Measurements from ENCODE around the gene FMNL2. TPM values are rescaled to one million over a fixed set of nuclear protein-coding genes. Genes with fewer than 3 reads are reported as not detected.

FMNL2 gene
- polyA plus RNA-seq, 1 donor from 2014 or later, result 86.5 TPM

DNA sequence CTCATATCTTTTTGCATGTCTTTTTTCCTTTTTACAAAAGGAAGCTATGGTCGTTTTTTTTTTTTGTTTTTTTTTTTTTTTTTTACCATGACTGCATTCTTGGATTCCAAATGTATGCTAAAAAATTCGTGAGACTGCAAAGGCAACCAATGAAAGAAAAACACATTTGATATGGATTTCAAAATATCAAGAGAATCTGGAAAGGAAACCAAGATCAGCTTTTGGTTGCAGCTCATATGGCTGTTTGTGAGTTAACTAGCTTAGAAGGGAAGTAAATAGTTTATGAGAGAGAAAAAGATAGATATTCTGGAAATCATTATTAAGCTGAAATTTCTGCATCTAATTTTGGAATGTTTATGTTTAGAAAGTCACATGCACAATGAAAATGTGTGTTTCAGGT is 272.0 kb downstream of the FMNL2 start:
- TF ChIP-seq POLR2AphosphoS5 (IDR thresholded peaks at IDR 0.05) (no peak), EZH2 (IDR thresholded peaks at IDR 0.05; ENCODE audit: borderline replicate concordance, insufficient read depth, low read length, poor library complexity, severe bottlenecking) (no peak), TAF1 (IDR thresholded peaks at IDR 0.05; ENCODE audit: low read depth) (no peak), EP300 (conservative IDR thresholded peaks at IDR 0.05; ENCODE audit: poor library complexity, severe bottlenecking) (no peak), RAD21 (conservative IDR thresholded peaks at IDR 0.05) (no peak)
- TF ChIP-seq, protein P1, sequence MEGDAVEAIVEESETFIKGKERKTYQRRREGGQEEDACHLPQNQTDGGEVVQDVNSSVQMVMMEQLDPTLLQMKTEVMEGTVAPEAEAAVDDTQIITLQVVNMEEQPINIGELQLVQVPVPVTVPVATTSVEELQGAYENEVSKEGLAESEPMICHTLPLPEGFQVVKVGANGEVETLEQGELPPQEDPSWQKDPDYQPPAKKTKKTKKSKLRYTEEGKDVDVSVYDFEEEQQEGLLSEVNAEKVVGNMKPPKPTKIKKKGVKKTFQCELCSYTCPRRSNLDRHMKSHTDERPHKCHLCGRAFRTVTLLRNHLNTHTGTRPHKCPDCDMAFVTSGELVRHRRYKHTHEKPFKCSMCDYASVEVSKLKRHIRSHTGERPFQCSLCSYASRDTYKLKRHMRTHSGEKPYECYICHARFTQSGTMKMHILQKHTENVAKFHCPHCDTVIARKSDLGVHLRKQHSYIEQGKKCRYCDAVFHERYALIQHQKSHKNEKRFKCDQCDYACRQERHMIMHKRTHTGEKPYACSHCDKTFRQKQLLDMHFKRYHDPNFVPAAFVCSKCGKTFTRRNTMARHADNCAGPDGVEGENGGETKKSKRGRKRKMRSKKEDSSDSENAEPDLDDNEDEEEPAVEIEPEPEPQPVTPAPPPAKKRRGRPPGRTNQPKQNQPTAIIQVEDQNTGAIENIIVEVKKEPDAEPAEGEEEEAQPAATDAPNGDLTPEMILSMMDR (IDR thresholded peaks at IDR 0.05; ENCODE audit: poor library complexity, severe bottlenecking), result no peak
- H3K27ac ChIP-seq (ENCODE audit: low read length), result no peak overlapping the region

DNA sequence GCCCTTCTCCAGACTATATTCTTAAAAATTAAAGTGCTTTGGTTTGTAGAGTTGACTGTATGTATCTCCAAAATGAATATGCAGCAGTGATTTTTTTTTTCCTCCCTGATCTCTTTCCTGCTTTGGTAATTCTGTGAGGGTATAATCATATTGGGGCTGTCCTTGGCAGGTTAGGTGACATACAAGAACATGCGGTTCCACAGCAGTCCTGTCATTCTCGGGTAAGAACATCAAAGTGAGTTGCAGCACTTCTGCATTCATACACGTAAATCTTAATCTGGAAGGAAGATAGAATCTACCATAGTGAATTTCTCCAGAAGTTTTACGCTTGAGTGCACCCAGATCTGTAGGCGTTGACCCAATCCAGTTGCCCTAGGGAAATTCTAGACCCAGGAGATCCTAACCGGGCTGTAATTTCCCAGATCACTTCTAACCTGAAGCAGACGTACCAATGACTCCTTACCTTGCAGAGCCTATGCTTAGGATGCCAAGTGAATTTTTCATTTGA is 272.9 kb downstream of the FMNL2 start:
- Histone ChIP-seq H3K27me3 (ENCODE audit: insufficient read depth, low read depth, low read length) (no peaks in the 10 kb centered on the region), H3K9me2 (ENCODE audit: insufficient read depth, low read length) (no peaks in the 10 kb centered on the region), H3K27ac (ENCODE audit: low read length) (no peak overlapping the region), H3K4me2 (ENCODE audit: low read length) (no peak overlapping the region), H2AFZ (ENCODE audit: low read depth, low read length) (no peak overlapping the region), H3F3A (ENCODE audit: insufficient read depth, low read length, poor library complexity, severe bottlenecking) (no peaks in the 10 kb centered on the region), H3K79me2 (replicated peaks; ENCODE audit: insufficient read depth, low read length) (no peaks in the 10 kb centered on the region), H3K9me3 (ENCODE audit: low read length) (no peaks in the 10 kb centered on the region), H4K20me1 (ENCODE audit: insufficient read depth) (no peaks in the 10 kb centered on the region), H3K9ac (ENCODE audit: low read length) (no peak overlapping the region), H3K36me3 (ENCODE audit: insufficient read depth, low read length) (peaks cover 11% of the 10 kb centered on the region), H3K4me3 (ENCODE audit: low read length) (no peak overlapping the region)
- TF ChIP-seq, protein P1 (IDR thresholded peaks at IDR 0.05; ENCODE audit: poor library complexity, severe bottlenecking), result no peak
- TF ChIP-seq POLR2AphosphoS5 (IDR thresholded peaks at IDR 0.05) (no peak), SMC3 (conservative IDR thresholded peaks at IDR 0.05; ENCODE audit: poor library complexity) (no peak), EP300 (conservative IDR thresholded peaks at IDR 0.05; ENCODE audit: poor library complexity, severe bottlenecking) (no peak), MXI1 (conservative IDR thresholded peaks at IDR 0.05; ENCODE audit: poor library complexity, severe bottlenecking) (no peak)
- TF ChIP-seq, protein P2, sequence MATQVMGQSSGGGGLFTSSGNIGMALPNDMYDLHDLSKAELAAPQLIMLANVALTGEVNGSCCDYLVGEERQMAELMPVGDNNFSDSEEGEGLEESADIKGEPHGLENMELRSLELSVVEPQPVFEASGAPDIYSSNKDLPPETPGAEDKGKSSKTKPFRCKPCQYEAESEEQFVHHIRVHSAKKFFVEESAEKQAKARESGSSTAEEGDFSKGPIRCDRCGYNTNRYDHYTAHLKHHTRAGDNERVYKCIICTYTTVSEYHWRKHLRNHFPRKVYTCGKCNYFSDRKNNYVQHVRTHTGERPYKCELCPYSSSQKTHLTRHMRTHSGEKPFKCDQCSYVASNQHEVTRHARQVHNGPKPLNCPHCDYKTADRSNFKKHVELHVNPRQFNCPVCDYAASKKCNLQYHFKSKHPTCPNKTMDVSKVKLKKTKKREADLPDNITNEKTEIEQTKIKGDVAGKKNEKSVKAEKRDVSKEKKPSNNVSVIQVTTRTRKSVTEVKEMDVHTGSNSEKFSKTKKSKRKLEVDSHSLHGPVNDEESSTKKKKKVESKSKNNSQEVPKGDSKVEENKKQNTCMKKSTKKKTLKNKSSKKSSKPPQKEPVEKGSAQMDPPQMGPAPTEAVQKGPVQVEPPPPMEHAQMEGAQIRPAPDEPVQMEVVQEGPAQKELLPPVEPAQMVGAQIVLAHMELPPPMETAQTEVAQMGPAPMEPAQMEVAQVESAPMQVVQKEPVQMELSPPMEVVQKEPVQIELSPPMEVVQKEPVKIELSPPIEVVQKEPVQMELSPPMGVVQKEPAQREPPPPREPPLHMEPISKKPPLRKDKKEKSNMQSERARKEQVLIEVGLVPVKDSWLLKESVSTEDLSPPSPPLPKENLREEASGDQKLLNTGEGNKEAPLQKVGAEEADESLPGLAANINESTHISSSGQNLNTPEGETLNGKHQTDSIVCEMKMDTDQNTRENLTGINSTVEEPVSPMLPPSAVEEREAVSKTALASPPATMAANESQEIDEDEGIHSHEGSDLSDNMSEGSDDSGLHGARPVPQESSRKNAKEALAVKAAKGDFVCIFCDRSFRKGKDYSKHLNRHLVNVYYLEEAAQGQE (IDR thresholded peaks at IDR 0.05; ENCODE audit: borderline replicate concordance), result no peak

More for the DNA sequence above, 272.0 kb downstream of the FMNL2 start:
- H3K4me2 ChIP-seq (ENCODE audit: low read length), result no peak overlapping the region
- no peaks in the 10 kb centered on the region for H3K27me3 ChIP-seq (ENCODE audit: insufficient read depth, low read depth, low read length)
- peaks cover 8% of the 10 kb centered on the region for H3K36me3 ChIP-seq (ENCODE audit: insufficient read depth, low read length)
- no peaks in the 10 kb centered on the region for H3K9me3 ChIP-seq (ENCODE audit: low read length)
- no peaks in the 10 kb centered on the region for H4K20me1 ChIP-seq (ENCODE audit: insufficient read depth)
- H3K9me2 ChIP-seq (ENCODE audit: insufficient read depth, low read length), result no peaks in the 10 kb centered on the region
- H3K9ac ChIP-seq (ENCODE audit: low read length), result no peak overlapping the region
- no peaks in the 10 kb centered on the region for H3F3A ChIP-seq (ENCODE audit: insufficient read depth, low read length, poor library complexity, severe bottlenecking)
- H3K79me2 ChIP-seq (replicated peaks; ENCODE audit: insufficient read depth, low read length), result no peaks in the 10 kb centered on the region
- H2AFZ ChIP-seq (ENCODE audit: low read depth, low read length), result no peak overlapping the region
- no peak overlapping the region for H3K4me3 ChIP-seq (ENCODE audit: low read length)
